Posterior cingulate gyrus (tissue), 11 donors: ENCODE data around the gene MTHFD1.
"Not testable (repeated sequence)": the region's sequence is repeated elsewhere in the genome, so short reads cannot be mapped to it uniquely, and the experiment has no call there.

ENCODE experiments used
- DNase-seq, 10 donors: peaks; one replicate each; pipeline versions ENCODE4 v3.0.0 to v3.0.0-alpha.2; 2020 to 2021; ENCODE audit warnings: mixed read lengths in 3 of 10
- intact Hi-C: fragments of 100-400 bp; cut with DNase I; formaldehyde crosslinking; loops from one replicate; pipeline ENCODE4 v1.15.1; 2023

MTHFD1 gene

DNA sequence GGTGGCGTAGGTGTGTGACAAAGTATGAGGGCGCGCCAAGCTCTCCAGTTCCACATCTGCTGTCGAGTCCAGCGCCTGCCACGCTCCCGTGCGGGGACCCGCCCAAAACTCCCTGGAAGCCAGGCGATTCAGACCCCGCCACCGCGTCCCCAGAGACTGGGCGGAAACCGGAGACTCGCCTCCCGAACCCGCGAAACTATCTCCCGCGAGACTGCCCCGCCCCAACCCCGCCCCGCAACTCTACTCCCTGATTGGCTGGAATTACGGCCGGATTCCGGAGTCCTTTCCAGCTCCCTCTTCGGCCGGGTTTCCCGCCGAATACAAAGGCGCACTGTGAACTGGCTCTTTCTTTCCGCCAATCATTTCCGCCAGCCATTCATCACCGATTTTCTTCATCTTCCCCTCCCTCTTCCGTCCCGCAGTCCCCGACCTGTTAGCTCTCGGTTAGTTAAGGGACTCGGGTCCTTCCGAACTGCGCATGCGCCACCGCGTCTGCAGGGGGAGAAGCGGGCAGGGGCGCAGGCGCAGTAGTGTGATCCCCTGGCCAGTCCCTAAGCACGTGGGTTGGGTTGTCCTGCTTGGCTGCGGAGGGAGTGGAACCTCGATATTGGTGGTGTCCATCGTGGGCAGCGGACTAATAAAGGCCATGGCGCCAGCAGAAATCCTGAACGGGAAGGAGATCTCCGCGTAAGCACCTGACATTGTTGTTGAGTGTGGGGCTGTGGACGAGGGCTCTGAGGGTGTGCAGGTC lies at the start of gene MTHFD1:
Gene MTHFD1 (plus strand): TSS at position 572 of the 751 bp plus-strand sequence. CDS start 75 bp downstream, at position 647.
- peak; percentile 92 to 99 (median 96) for DNase-seq
- intact Hi-C loops = loop anchor here (5.0 kb wide), 2 partner anchors 46 to 79 kb away; partner anchors contain the start of gene AKAP5

DNA sequence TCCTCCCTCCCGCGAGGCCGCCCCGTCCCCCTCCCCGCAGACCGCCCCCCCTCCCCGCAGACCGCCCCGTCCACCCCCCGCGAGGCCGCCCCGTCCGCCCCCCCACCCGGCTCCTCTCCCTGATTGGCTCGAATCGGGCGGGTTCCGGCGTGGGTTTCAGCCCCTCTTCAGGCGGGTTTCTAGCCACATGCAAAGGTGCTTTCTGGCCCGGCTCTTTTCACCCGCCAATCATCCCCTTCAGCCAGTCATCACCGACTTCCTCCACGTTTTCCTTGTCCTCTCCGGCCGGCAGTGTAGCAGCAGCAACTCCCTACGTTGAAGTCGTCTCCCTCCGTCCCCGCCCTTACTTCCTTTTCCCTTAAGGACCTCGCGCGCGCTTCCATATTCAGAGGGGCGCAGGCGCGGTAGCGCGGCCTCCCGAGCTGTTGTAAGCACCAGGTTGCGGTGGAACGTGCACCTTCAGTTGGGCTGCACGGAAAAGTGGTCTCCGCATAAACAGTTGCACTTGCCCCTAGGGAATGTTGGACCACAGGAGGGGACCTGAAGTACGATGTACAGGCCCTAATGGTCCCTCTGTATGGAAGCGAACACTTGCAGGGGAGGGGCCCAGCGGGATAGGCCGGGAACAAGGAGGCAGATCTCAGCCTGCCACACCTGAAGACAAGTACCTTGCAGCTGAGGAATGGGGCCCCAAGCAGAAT lies 49.4 kb upstream of the MTHFD1 start:
- DNase-seq = peak; percentile 76 to 99 (median 94)
- intact Hi-C loops = no loop called here

- DNase-seq = no peak
- intact Hi-C loops = loop anchor here (2.0 to 10.0 kb wide), 3 partner anchors 47 to 294 kb away; partner anchors contain the start of gene MTHFD1
Measured at GRCh38 chr14:64340560-64341196, 47.5 kb upstream of the MTHFD1 start.

GRCh38 chr14:64347748-64348147 lies 40.4 kb upstream of the MTHFD1 start:
- DNase-seq = no peak
- intact Hi-C loops = loop anchor here (10.0 kb wide), 1 partner anchor 287 kb away; no protein-coding TSS in a partner anchor

DNA sequence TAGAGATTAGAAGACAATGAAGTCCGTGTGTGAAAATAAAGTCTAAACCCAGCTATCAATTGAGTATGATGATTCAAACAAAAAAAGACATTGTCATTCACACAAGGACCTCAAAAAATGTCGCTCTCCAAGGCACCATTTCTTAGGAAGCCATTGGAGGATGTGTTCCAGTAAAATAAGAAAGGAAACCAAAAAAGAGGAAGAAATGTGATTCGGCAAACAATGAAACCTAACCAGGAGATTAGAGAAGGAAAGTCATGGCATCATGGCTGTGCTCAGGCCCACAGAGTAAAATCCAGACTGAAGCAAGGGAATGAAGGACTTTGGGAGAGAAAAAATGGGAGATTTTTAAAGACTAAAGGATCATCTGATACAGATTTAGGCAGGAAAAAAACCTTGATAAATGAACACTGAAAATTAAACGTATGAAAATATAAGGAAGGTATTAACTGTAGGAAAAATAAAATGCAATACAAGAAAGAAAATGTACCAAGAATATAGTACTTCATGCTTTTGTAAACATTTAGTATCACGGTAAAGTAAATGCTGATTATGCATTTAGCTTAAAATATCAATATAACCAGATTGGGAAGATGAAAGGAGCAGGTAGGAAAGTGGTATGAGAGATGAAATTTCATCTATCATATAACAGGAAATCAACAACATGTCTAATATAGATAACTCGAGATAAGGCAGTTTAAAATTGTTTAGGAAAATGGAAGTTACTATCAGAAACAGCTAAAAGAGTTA lies 38.2 kb upstream of the MTHFD1 start:
- intact Hi-C loops = loop anchor here (10.0 kb wide), 1 partner anchor 285 kb away; no protein-coding TSS in a partner anchor
- DNase-seq = no peak

- intact Hi-C loops = no loop called here
- no peak for DNase-seq
Measured at GRCh38 chr14:64363265-64363846, 24.8 kb upstream of the MTHFD1 start.

GRCh38 chr14:64364907-64365306 lies 23.2 kb upstream of the MTHFD1 start:
- intact Hi-C loops = no loop called here

GRCh38 chr14:64365358-64365889 lies 22.7 kb upstream of the MTHFD1 start:
- intact Hi-C loops, DNase-seq: not testable (repeated sequence)

More at GRCh38 chr14:64364907-64365306, 23.2 kb upstream of the MTHFD1 start:
- DNase-seq = no peak

GRCh38 chr14:64369201-64369600 lies 19.0 kb upstream of the MTHFD1 start:
- intact Hi-C loops = no loop called here

GRCh38 chr14:64387232-64387781 lies 846 bp upstream of the MTHFD1 start:
- peak in 5 of 10 donors; percentile 11 to 85 (median 20) for DNase-seq
- intact Hi-C loops = loop anchor here (5.0 kb wide), 2 partner anchors 45 to 80 kb away; partner anchors contain the start of gene AKAP5

More at GRCh38 chr14:64369201-64369600, 19.0 kb upstream of the MTHFD1 start:
- no peak for DNase-seq

DNA sequence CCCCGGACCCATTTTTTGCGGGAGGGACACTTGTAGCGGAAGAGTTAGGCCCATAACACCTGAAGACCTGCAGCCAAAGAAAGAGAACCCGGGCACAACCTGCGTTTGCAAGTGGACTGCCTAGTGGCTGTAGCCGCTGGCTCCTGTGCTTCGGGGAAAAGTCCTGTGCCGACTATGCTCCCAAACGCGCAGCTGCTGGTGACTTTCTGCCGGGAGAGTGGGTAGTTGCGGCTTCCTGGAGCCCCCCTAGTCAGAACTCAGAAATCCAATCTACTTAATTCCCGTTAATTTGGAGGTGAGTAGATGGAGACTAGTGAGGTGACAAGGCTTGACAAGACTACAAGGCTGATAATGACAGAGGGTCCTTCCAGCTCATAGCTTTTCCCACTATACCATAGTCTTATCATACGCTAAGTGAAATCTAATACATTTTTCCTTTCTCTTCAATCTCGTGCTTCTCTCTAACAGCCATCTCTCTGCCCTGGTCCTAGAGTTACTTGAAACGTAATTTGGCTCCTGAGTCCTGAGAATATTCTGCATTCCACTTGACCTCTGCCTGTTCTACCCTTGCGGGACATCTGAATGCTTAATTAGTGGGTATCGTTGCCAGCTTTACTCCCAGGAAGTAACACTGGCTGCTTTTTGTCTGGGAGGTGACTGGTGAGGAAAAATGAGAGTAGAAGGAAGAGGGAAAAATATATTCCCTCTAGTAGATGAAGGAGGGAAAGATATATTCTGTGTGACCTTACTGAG lies 556 bp downstream of the MTHFD1 start:
- peak in 6 of 10 donors; percentile 28 to 83 (median 34) for DNase-seq
- intact Hi-C loops = loop anchor here (5.0 kb wide), 2 partner anchors 46 to 79 kb away; partner anchors contain the start of gene AKAP5

DNA sequence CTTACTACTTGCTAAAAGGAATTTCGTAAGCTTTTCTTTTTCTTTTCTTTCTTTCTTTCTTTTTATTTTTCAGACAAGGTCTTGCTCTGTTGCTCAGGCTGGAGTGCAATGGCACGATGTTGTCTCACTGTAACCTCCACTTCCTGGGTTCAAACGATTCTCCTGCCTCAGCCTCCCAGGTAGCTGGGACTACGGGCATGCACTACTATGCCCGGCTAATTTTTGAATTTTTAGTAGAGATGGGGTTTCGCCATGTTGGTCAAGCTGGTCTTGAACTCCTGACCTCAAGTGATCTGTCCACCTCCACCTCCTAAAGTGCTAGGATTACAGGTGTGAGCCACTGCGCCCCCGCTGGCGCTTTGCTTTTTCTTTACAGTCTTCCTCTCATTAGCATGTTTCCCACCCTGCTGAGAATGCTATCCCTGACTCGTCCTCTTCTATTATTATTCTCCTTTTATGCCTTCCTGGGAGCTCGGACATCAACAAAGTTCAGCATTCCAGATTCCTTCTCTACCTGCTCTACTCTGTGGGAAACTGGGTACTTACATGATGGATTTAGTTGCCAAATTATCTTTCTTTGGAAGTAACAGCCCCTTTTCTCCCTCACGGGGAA lies 3.1 kb downstream of the MTHFD1 start:
- intact Hi-C loops = no loop called here
- peak in 1 of 10 donors; percentile 70 for DNase-seq

GRCh38 chr14:64391986-64392385 lies 3.8 kb downstream of the MTHFD1 start:
- intact Hi-C loops = no loop called here
- DNase-seq = no peak

DNA sequence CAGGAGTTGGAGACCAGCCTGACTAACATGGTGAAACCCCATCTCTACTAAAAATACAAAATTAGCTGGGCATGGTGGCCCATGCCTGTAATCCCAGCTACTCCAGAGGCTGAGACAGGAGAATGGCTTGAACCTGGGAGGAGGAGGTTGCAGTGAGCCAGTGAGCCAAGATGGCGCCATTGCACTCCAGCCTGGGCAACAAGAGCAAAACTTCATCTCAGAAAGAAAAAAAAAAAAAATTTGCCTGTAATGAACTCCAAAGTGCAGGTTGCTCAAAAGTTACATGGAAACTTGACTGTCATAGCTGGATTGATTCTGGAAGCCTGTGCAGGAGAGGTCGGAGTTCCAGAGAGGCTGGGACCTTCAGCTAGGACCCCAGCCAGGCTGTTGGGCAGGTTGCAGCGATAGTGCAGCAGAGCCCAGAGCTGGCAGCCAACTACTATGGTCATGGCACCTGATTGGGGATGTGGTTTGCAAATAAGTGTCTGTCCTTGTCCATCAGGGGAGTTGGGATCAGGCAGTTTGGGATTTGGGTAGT lies 5.1 kb downstream of the MTHFD1 start:
- DNase-seq, intact Hi-C loops: not testable (repeated sequence)

GRCh38 chr14:64394423-64394822 lies 6.3 kb downstream of the MTHFD1 start:
- no peak for DNase-seq
- intact Hi-C loops = no loop called here

- no peak for DNase-seq
- intact Hi-C loops = no loop called here
Measured at GRCh38 chr14:64394977-64395633, 7.0 kb downstream of the MTHFD1 start.
